GM12875 (cell line): ENCODE results near the gene MAP4K4.

Experiments used
- H3K4me3 ChIP-seq: one replicate; pipeline ENCODE4 v1.5.1; 2011; ENCODE audit warnings: low read depth, low read length, control low read depth
- CTCF ChIP-seq: IDR thresholded peaks from 2 replicates; pipeline ENCODE4 v1.5.1; 2011; ENCODE audit warnings: low read depth, mild to moderate bottlenecking, control low read depth, inconsistent platforms, low read length, moderate library complexity, borderline replicate concordance; ENCODE audit not compliant: insufficient read depth

Gene MAP4K4

DNA sequence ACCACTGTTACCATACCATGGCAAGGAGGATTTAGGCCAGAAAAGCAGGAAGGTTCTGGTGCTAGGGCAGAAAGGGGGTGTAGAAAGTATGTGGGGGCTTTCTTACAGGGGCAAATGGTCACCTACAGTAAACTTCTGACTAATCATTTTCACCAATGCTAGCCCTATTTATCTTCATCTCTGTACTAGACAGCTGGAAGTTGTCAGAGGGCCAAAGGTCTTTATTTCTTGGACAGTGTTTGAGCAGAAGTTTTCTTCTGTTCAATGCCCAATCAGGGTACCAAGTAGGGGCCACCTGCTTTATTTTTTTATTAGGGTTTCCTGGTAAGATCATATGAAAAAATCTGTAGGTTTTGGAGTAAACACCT, 37.6 kb downstream of the MAP4K4 start:
- H3K4me3 ChIP-seq: no peak overlapping the region
- no peak for TF ChIP-seq CTCF

DNA sequence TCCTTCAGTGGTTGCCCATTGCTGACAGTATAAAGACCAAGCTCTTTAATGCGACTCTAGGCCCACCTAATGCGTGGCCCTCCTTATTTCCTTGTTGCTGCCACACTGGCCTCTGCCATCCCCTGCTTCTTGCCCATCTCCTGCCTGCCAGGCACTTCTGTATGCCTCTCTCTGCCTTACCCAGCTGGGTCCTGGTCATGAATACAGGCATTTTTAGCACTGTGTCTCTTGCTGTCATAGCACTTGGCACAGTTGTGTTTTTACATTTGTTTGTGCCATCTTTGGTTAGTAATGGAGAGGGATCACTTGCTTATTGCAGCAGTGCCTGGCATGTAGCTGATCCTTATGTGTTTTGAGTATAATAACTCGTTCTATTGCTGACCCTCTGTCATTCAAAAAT, 38.7 kb downstream of the MAP4K4 start:
- no peak for TF ChIP-seq CTCF
- H3K4me3 ChIP-seq: no peak overlapping the region

DNA sequence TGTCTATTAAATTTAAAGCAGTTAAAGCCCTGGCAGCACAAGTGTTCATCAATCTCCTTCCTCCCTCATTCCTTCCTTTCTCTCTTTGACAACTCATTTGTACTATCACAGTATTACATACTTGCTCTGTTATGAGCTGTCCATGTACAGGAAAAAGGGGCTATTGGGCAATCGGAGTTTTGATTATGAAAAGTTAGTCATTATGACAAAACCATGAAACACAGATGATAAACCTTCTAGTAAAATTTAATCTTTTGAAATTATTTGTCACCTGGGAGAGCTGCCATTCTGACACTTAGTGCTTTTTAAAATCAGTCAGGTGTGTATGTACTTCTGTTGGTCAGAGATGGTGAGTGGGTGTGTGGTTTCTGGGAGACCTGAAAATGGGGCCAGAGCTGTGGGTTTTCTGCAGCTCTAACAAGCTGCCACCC, 39.4 kb downstream of the MAP4K4 start:
- no peak overlapping the region for H3K4me3 ChIP-seq
- no peak for TF ChIP-seq CTCF

DNA sequence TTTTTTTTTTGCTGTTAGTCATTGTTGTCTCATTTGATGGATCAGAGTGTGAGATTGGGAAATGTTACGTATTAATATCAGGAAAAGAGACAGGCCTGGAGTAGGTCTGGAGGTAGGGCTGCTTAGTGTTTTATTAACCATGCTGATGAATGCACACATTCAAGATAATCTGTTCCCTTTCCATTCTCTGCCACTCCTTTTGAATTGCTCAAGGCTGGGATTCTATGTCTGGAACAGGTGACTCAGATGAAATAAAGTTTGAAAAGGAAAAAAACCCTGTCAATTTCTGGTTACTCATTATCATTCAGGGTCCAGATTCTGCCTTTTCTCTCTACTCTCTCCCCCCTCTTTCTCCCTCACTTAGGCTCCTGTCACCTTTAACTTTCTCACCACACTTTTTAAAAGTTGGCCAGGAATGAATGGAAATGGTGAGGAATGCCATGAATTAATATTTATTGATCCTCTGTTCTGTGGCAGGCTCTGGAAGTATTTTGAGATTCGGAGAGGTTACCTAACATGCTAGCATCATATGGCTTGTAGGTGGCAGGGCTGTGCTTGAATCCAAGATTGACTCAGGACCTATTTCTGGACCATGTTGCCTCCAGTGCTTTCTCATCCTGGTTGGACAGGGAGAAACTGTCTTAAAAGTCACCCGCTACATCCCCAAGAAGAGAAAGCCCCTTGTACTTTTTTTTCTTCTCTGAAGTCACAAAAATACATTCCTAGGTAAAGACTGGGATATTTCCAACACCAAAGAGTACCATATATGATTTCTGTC, 40.2 kb downstream of the MAP4K4 start:
- H3K4me3 ChIP-seq: no peak overlapping the region
- no peak for TF ChIP-seq CTCF

DNA sequence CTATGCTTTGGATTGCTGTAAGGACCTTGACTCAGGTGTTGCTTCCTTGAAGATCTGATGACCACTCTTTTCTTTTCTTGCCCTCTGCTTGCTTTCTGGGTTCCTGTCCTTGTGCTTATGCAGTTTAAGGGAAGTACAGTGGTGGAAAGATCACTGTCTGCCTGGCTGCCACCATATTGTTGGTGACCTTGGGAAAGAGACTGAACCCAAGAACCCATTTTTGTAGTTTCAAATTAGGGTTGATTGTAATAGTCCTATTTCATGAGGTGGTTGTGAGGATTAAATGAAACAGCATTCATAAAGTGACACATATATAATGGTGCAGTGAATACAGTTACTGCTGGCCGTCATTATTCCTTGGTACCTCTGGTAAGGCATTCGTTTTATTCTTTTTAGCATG, 41.1 kb downstream of the MAP4K4 start:
- H3K4me3 ChIP-seq: no peak overlapping the region
- no peak for TF ChIP-seq CTCF

GRCh38 chr2:101740555-101740964, 43.1 kb downstream of the MAP4K4 start:
- TF ChIP-seq CTCF: no peak
- no peak overlapping the region for H3K4me3 ChIP-seq

GRCh38 chr2:101741775-101742520, 44.4 kb downstream of the MAP4K4 start:
- H3K4me3 ChIP-seq: no peak overlapping the region
- TF ChIP-seq CTCF: no peak
